NCI-H345 treated with DMSO at 0.1 percent for 48 hours (cell line): ENCODE results near the gene PIGR.
"Not testable (repeated sequence)": the region's sequence is repeated elsewhere in the genome, so short reads cannot be mapped to it uniquely, and the experiment has no call there.

Experiments
- DNase-seq: peaks from one replicate; lab custom pipeline; 2025; ENCODE audit not compliant: unreplicated experiment; lab: John Stamatoyannopoulos, UW

Gene PIGR

DNA sequence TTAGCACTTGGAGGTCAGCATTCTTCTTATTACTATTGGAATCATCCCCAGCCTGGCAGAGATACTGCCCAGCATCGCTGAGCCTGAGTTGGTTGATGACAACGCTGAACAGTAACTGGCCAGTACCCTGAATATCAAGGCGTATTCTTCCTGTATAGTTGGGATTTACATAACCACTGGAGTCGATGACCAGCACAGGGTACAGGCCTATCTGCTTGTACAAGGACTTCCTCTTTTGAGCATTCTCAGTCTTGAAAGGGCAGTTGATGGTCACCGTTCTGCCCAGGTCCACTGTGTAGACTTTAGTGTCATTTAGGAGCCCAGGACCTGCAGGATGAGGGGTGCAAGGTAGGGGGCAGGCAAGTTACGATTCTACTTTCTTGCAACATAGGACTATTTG is 8.8 kb downstream of the PIGR start:
- no peak for DNase-seq

DNA sequence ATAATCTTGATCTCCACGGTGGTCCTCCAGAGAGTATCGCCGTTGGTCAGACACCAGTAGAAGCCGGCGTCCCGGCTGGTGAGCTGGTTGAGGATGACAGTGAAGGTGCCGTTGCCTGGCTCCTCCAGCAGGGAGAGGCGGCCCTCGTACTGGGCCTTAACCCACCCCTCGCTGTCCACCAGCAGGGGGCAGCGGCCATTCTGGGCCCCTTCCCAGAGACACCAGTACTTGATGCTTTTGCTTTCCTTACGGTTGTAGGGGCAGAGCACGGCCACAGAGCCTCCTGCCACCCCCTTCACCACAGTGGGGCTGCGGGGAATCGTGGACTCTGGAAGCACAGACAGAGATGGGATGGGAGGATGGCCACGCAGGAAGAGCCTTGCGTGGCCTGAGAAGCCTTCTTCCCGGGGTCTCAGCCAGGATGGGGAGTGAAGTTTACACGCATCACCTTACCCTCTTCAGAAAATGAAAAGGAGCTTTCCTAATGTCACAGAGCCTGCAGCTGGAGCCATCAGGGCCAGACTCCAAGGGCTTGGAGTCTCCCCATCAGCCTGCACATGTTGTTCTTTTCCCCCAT is 10.7 kb downstream of the PIGR start:
- no peak for DNase-seq

DNA sequence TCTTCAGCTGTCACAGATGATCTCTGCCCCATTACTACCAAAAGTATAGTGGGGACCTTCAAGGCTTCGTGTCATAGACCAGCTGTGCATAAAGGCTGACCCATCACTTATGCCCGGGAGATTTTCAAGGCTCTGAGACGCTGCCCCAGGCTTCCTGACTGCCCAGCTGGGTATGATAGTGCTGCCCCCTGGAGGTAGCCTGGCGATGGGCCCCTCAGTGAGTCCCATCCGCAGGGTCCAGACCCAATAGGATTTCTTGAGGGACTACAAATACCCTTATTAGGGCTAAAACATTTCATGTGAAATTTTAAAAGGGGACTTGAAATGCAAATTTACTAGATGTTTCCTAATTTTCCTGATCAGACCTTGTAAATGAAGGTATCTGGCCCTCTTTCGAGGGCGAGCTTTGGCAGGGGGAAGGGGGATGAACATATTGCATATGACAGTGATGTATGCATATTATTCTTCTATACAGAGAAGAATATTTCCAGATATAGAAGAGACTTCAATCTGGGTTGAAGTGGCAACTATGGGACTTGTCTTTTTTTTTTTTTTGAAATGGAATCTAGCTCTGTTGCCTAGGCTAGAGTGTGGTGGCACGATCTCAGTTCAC is 12.8 kb downstream of the PIGR start:
- no peak for DNase-seq

DNA sequence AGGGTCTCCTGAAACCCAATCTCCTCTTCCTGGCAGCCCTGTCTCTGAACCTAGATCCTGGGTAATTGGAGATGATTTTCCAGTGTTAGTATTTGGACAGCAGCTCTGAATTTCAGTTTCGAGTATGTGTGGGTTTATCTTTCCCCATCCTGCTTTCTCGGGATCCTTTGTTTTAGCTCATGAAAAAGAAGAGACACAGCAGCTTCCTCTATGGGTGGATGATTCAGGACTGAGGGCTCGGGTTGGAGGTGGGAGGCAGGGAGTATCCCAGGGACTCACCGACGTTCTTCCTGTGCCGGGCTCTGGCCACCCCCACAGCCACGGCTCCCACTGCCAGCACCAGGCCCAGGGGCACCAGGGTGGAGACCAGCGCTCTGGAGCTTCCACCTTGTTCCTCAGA is 14.1 kb downstream of the PIGR start:
- DNase-seq, result no peak

GRCh38 chr1:206931709-206932108 is 14.6 kb downstream of the PIGR start:
- no peak for DNase-seq

GRCh38 chr1:206930210-206930798 is 16.0 kb downstream of the PIGR start:
- DNase-seq, result no peak

- no peak for DNase-seq
Observed at GRCh38 chr1:206929524-206929923, 16.7 kb downstream of the PIGR start.

DNA sequence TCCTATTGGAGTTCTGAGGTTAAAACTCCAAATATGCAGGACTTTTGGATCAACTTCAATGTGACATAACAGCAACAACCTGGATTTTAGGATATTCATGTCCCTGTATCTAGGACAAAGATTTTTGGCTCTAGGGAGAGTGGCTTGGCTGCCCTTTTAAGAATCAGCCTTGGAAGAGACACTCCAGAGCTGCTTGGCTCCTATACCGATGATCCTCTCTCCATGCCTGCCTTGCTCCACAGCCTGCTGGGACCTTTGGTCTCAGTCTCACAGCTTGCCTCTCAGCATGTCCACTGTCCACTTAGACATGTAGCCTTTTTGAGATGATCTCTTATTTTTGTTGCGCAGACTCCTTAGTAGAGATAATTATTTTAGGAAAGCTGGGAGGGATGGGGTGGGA is 20.0 kb downstream of the PIGR start:
- no peak for DNase-seq

GRCh38 chr1:206925106-206925736 is 21.0 kb downstream of the PIGR start:
- no peak for DNase-seq

GRCh38 chr1:206924592-206925105 is 21.6 kb downstream of the PIGR start:
- no peak for DNase-seq

DNA sequence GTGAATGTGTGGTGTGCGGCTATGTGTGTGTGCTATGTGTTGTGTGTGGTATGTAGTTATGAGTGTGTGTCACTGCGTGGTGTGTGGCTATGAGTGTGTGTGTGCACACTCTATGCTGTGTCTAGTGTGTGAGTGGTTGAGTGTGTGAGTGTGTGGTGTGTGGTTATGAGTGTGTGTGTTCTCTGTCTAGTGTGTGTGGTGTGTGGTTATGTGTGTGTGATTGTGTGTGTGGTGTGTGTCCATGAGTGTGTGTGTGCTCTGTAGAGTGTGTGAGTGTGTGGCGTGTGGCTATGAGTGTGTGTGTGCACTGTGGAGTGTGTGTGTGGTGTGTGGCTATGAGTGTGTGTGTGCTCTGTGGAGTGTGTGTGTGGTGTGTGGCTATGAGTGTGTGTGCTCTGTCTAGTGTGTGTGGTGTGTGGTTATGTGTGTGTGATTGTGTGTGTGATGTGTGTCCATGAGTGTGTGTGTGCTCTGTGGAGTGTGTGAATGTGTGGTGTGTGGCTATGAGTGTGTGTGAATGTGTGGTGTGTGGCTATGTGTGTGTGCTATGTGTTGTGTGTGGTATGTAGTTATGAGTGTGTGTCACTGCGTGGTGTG is 22.2 kb downstream of the PIGR start:
- not testable (repeated sequence) for DNase-seq

DNA sequence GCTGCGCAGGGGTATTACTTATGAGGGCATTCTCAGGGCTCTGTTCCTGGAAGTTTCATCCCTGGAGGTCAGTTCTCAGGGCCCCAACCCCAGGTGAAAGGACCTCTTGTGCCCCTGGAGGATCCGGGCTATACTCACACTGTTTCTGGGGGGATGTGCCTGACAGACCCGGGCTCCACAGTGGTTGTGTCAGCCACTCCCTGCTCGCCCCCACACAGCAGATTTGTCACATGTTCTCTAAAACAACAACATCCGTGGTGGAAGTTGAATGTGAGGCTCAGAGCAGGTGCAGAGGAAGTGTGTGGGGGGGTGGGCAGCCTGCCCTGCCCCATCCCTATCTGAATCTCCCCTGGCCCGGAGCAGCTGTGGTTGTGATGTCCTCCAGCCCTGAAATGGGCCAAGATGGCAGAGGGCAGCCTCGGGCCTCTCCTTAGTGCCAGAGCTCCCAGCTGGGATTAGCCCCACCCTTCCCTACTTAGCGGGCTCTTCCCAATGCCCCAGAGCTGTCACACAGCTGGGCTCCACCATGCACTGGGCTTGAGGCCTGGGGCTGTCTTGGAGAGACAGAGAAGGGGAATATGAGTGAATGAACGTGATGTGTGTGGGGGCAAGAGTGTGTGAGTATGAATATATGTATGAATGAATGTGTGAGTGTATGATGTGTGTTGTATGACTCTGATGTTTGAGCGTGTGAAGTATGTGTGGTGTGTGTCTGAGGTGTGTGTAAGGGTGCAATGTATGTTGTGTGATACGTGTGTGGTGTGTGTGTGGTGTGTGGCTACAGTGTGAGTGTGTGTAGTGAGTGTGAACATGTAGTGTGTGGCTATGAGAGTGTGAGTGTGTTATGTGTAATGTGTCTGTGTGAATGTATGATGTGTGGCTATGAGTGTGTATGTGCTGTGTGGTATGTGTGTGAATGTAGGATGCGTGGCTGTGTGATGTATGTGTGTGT is 23.0 kb downstream of the PIGR start:
- no peak for DNase-seq

DNA sequence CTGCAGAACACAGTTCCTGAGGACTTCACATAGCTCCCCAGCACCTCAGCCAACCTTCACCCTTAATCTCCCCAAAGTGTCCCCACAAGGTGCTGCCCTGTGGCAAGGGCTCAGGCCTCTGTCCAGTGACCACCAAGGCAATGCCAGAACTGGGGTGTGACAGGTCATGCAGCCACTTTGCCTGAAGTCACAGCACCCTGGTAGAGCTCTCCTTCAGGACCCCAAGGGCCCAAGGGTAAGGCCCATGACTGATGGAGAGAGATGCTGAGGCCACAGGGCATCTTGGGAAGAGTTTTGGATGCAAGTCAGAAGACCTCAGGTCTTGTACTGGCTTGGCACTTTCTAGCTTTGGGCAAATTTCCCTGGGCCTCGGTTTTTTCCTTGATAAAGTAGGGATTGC is 23.7 kb downstream of the PIGR start:
- DNase-seq, result no peak

DNA sequence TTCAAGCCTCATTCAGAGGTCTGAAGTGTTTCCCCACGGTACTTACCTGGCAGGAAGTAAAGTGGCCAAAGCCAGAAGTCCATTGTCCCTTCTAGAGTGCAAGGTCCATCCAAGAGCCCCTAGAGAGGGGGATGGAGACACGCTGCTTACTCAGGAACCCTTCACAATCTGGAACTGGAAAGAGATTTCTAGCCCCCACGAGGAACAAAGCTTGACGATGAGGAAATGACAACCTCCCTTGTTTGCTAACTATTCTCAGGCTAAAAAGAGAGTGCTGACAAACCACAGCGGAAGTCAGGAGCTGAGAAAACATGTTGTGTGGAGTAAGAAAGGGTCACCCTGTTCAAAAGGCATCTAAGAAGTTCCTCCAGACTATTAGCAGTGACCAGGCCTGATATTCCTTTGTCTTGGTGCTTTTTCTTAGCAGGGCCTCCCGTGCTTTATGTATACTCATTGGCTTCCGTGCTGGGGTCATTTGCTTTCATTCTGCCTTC is 24.4 kb downstream of the PIGR start, which contains the start of gene FCMR:
TSS of gene FCMR (minus strand) at position 170 of the 494 bp plus-strand sequence. CDS start at position 83, 87 bp downstream.
- DNase-seq, result no peak

DNA sequence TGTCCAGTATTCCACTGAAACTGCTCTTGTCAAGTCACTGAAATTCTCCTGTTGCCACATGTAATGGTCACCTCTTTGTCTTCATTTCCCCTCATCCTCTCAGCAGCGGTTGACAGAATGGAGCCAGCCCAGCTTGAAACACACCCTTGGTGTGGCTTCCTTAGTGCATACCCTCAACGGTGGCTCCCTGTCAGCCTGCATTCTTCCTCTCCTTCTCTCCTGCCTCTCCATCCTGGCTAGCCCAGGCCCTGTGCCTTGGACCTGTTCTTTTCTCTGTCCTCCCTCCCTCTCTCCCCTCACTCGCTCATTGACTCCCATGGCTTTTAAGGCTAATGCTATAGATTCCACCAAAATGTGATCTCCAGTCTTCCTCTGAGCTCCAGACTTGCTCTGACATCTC is 28.2 kb downstream of the PIGR start:
- DNase-seq, result no peak

DNA sequence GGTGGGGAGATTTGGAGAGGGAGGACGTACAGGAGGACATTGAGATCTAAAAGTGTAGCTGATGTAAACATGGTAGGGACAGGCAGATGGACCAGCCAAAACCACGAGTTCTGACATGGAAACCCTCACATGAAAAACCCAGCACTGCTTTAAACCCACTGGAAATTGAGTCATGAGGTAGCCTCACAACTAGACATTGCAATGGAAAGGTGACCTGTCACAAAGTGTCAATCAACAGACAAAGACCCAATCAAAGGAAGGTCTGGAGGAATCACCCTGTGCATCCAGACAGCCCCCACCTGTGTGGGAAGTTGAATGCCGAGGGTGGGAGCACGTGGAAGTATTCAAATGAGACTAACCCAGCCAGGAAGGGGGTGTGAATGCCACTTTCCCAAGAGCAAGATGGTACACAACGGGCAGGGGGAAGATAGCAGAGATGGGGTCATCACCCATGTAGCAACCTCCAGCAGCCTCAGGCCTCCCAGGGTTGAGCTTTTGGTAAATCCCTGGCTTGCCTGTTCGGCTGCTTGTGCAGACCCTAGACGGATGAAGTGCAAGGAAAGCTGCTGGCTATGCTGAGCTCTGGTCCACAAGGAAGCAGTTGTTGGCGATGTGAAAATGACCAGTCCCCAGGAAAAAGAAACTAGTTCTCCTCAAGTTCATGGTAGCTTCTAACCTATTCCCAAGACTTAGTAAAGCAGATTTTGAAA is 30.1 kb downstream of the PIGR start:
- DNase-seq, result no peak

- DNase-seq, result no peak
Observed at GRCh38 chr1:206915030-206915735, 31.1 kb downstream of the PIGR start.

- DNase-seq, result no peak
Observed at GRCh38 chr1:206913766-206914537, 32.3 kb downstream of the PIGR start.
